ENCODE results near the gene DGKD. TPM values are rescaled to one million over a fixed set of nuclear protein-coding genes. Genes with fewer than 3 reads are reported as not detected.

Gene DGKD
- total RNA-seq, 2 experiments from 2014 or later, result 147 to 156 TPM

GRCh38 chr2:233462826-233463470, 108.7 kb downstream of the DGKD start:
- no peak overlapping the region for H3K27ac Mint-ChIP-seq
- no peaks in the 10 kb centered on the region for H3K4me1 ChIP-seq (ENCODE audit: insufficient read depth, low read length)
- intact Hi-C loops (cut with DNase I, micrococcal nuclease), result no loop called here
- peaks cover 91% of the 10 kb centered on the region for H3K36me3 Mint-ChIP-seq (ENCODE audit: low read depth)
- DNase-seq (no peak), ATAC-seq (ENCODE audit: poor library complexity) (no peak)
- no peak overlapping the region for H3K4me3 Mint-ChIP-seq
- no peak for TF ChIP-seq CTCF (IDR thresholded peaks at IDR 0.05)
- no peaks in the 10 kb centered on the region for H3K27me3 Mint-ChIP-seq
- no peak overlapping the region for H3K27ac ChIP-seq (ENCODE audit: low read depth in 1 of 2, low read length in 2 of 2)
- ChIA-PET CTCF (no interaction called here), POLR2A (no interaction called here)
- no peak overlapping the region for H3K4me3 ChIP-seq (ENCODE audit: low read length)
- no peaks in the 10 kb centered on the region for H3K9me3 Mint-ChIP-seq
- H3K36me3 ChIP-seq (ENCODE audit: insufficient read depth, low read length), result peaks cover 92% of the 10 kb centered on the region
- no peaks in the 10 kb centered on the region for H3K9me3 ChIP-seq (ENCODE audit: control insufficient read depth in 1 of 2, insufficient read depth in 1 of 2, low read length in 2 of 2)
- no peaks in the 10 kb centered on the region for H3K27me3 ChIP-seq (ENCODE audit: control insufficient read depth in 1 of 2, insufficient read depth in 2 of 2, low read length in 2 of 2)
- H3K4me1 Mint-ChIP-seq (ENCODE audit: low read depth), result no peaks in the 10 kb centered on the region

DNA sequence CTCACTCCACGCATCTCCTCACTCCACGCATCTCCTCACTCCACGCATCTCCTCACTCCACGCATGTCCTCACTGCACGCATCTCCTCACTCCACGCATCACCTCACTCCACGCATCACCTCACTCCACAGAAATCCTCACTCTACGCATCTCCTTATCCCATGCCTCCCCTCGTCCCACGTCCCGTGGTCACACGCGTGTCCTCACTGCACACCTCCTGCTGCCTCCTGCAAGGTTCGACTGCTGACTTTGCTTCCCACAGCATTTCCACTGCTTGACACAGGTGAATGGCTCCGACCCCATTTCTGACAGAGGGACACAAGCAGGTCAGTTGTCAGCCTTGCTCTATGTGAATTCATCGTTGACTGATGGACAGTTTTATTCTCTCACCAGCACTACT, 109.3 kb downstream of the DGKD start:
- intact Hi-C loops (cut with DNase I, micrococcal nuclease), result no loop called here
- H3K4me3 Mint-ChIP-seq, result no peak overlapping the region
- no peak for DNase-seq
- H3K9me3 ChIP-seq (ENCODE audit: control insufficient read depth in 1 of 2, insufficient read depth in 1 of 2, low read length in 2 of 2), result no peaks in the 10 kb centered on the region
- POLR2A ChIA-PET, result no interaction called here
- no peak for ATAC-seq (ENCODE audit: poor library complexity)
- no peak overlapping the region for H3K27ac Mint-ChIP-seq
- no peaks in the 10 kb centered on the region for H3K4me1 Mint-ChIP-seq (ENCODE audit: low read depth)
- peaks cover 94% of the 10 kb centered on the region for H3K36me3 ChIP-seq (ENCODE audit: insufficient read depth, low read length)
- no peak for TF ChIP-seq CTCF (IDR thresholded peaks at IDR 0.05)
- H3K36me3 Mint-ChIP-seq (ENCODE audit: low read depth), result peaks cover 94% of the 10 kb centered on the region
- CTCF ChIA-PET, result no interaction called here
- H3K27me3 ChIP-seq (ENCODE audit: control insufficient read depth in 1 of 2, insufficient read depth in 2 of 2, low read length in 2 of 2), result no peaks in the 10 kb centered on the region
- H3K27ac ChIP-seq (ENCODE audit: low read depth in 1 of 2, low read length in 2 of 2), result no peak overlapping the region
- H3K9me3 Mint-ChIP-seq, result no peaks in the 10 kb centered on the region
- H3K4me1 ChIP-seq (ENCODE audit: insufficient read depth, low read length), result no peaks in the 10 kb centered on the region
- no peak overlapping the region for H3K4me3 ChIP-seq (ENCODE audit: low read length)
- no peaks in the 10 kb centered on the region for H3K27me3 Mint-ChIP-seq

GRCh38 chr2:233464056-233464455, 109.8 kb downstream of the DGKD start:
- CTCF ChIA-PET, result no interaction called here
- Histone ChIP-seq H3K4me3 (ENCODE audit: low read length) (no peak overlapping the region), H3K27me3 (ENCODE audit: control insufficient read depth in 1 of 2, insufficient read depth in 2 of 2, low read length in 2 of 2) (no peaks in the 10 kb centered on the region), H3K27ac (ENCODE audit: low read depth in 1 of 2, low read length in 2 of 2) (no peak overlapping the region), H3K9me3 (ENCODE audit: control insufficient read depth in 1 of 2, insufficient read depth in 1 of 2, low read length in 2 of 2) (no peaks in the 10 kb centered on the region), H3K36me3 (ENCODE audit: insufficient read depth, low read length) (peaks cover 95% of the 10 kb centered on the region), H3K4me1 (ENCODE audit: insufficient read depth, low read length) (no peaks in the 10 kb centered on the region)
- Mint-ChIP-seq H3K9me3 (no peaks in the 10 kb centered on the region), H3K4me3 (no peak overlapping the region), H3K27me3 (no peaks in the 10 kb centered on the region), H3K27ac (no peak overlapping the region), H3K4me1 (ENCODE audit: low read depth) (no peaks in the 10 kb centered on the region), H3K36me3 (ENCODE audit: low read depth) (peaks cover 94% of the 10 kb centered on the region)
- TF ChIP-seq CTCF (IDR thresholded peaks at IDR 0.05), result no peak
- ATAC-seq (ENCODE audit: poor library complexity), result no peak
- no peak for DNase-seq
- POLR2A ChIA-PET, result no interaction called here
- intact Hi-C loops (cut with DNase I, micrococcal nuclease), result no loop called here

Data from CD4-positive, alpha-beta T cell (primary cell).